Measurements from ENCODE around the gene SLC35F4. TPM values are rescaled to one million over a fixed set of nuclear protein-coding genes. Genes with fewer than 3 reads are reported as not detected.
"Not testable (repeated sequence)": the region's sequence is repeated elsewhere in the genome, so short reads cannot be mapped to it uniquely, and the experiment has no call there.

SLC35F4 gene
- total and polyA plus RNA-seq, 5 experiments from 2014 or later, result not detected

- POLR2A ChIA-PET, result no interaction called here
- H3K27me3 Mint-ChIP-seq, result peaks cover 11 to 47% (median 21%) of the 10 kb centered on the region in 5 donors
- DNase-seq (no peak), ATAC-seq (no peak)
- H3K36me3 Mint-ChIP-seq, result no peaks in the 10 kb centered on the region
- no peaks in the 10 kb centered on the region for H3K4me1 Mint-ChIP-seq
- H3K27ac Mint-ChIP-seq, result no peak overlapping the region
- peaks cover 0 to 3% (median 0%) of the 10 kb centered on the region in 9 donors for H3K9me3 Mint-ChIP-seq
- H3K4me3 Mint-ChIP-seq, result no peak overlapping the region
These were observed 5.0 kb upstream of the SLC35F4 start for GRCh38 chr14:57870686-57871457.

DNA sequence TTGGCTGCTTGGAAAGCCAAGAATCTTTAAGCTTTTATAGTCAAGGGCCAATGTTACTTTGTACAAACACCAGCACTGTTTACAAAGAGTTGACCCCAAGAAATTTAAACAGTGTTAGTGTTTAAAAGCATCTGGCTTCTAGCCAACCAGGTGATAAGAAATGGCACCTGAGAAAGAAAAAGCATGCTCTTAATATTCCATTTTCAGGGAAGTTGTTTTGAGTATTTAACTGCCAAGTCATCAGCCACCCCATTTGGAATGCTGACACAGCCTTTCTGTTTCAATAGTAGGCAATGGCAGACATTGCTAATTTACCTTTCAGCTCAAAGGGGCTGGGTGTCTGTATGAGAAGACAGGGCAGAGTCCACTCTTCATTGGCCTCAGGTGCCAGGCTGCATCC, 3.7 kb upstream of the SLC35F4 start:
- Mint-ChIP-seq H3K4me1 (no peaks in the 10 kb centered on the region), H3K27ac (no peak overlapping the region), H3K4me3 (no peak overlapping the region), H3K27me3 (peaks cover 12 to 47% (median 23%) of the 10 kb centered on the region in 5 donors), H3K36me3 (no peaks in the 10 kb centered on the region), H3K9me3 (peaks cover 0 to 3% (median 0%) of the 10 kb centered on the region in 9 donors)
- DNase-seq (no peak), ATAC-seq (no peak)
- POLR2A ChIA-PET, result no interaction called here

DNA sequence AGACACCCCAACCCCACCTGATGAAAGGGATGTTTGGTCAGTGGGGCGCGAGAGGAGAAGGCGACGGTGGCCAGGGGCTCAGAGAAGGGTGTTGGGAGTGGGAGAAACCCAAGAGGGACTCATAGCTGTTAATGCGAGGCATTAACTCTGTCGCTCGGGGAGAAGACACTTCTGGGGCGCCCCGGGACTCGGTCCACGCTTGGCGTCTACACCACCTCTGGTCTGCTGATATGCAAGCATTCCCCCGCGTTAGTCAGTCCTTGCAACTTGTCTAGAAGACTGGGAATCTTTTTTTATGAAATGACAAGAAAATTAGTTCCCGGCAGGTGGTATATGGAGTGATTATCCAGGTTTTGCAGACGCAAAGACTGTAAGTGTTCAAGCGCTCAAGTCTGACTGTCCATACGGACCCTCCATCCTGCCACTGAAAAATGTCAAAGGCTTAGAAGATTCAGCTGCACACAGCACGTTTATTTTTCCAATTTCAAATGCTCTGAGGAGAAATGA, 360 bp upstream of the SLC35F4 start:
- POLR2A ChIA-PET, result no interaction called here
- no peak overlapping the region for H3K4me3 Mint-ChIP-seq
- peaks cover 21 to 43% (median 32%) of the 10 kb centered on the region in 5 donors for H3K27me3 Mint-ChIP-seq
- peak overlapping the region in 1 of 10 donors; percentile 18 for H3K27ac Mint-ChIP-seq
- H3K9me3 Mint-ChIP-seq, result peaks cover 0 to 3% (median 0%) of the 10 kb centered on the region in 9 donors
- H3K4me1 Mint-ChIP-seq, result no peaks in the 10 kb centered on the region
- DNase-seq (no peak), ATAC-seq (no peak)
- no peaks in the 10 kb centered on the region for H3K36me3 Mint-ChIP-seq

GRCh38 chr14:57865066-57865402, 858 bp downstream of the SLC35F4 start:
- Mint-ChIP-seq H3K9me3 (peaks cover 0 to 3% (median 0%) of the 10 kb centered on the region in 9 donors), H3K4me1 (no peaks in the 10 kb centered on the region), H3K27ac (no peak overlapping the region), H3K4me3 (no peak overlapping the region), H3K27me3 (peaks cover 16 to 34% (median 30%) of the 10 kb centered on the region in 5 donors), H3K36me3 (no peaks in the 10 kb centered on the region)
- ATAC-seq (no peak), DNase-seq (no peak)
- POLR2A ChIA-PET, result no interaction called here

- Mint-ChIP-seq H3K27ac (no peak overlapping the region), H3K4me3 (no peak overlapping the region), H3K36me3 (no peaks in the 10 kb centered on the region), H3K9me3 (peaks cover 0 to 3% (median 0%) of the 10 kb centered on the region in 9 donors), H3K4me1 (no peaks in the 10 kb centered on the region), H3K27me3 (peaks cover 14 to 30% (median 30%) of the 10 kb centered on the region in 5 donors)
- POLR2A ChIA-PET, result no interaction called here
- ATAC-seq (no peak), DNase-seq (no peak)
These were observed 1.2 kb downstream of the SLC35F4 start for GRCh38 chr14:57864659-57865058.

DNA sequence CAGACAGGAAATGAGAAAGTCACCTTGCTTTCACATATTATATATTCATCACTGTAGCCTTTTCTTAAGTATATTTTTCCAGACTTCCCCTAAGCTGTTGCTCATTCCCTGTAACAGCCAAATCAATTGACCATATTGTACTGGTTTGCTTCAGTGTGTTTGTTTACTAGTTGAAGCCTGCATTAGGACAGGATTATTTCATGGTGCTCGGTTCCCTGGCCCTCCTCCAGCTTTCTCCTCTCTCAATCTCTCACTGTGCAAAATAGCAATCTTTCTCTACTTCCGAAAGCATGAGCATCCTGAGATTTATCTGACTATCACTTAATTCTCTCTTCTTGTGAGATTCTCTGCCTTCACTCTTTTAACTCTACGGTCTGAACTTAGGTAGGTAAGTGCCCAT, 2.4 kb downstream of the SLC35F4 start:
- no peak overlapping the region for H3K4me3 Mint-ChIP-seq
- no peaks in the 10 kb centered on the region for H3K36me3 Mint-ChIP-seq
- POLR2A ChIA-PET, result no interaction called here
- peaks cover 14 to 30% (median 28%) of the 10 kb centered on the region in 5 donors for H3K27me3 Mint-ChIP-seq
- ATAC-seq (no peak), DNase-seq (no peak)
- no peaks in the 10 kb centered on the region for H3K4me1 Mint-ChIP-seq
- peaks cover 0 to 3% (median 0%) of the 10 kb centered on the region in 9 donors for H3K9me3 Mint-ChIP-seq
- no peak overlapping the region for H3K27ac Mint-ChIP-seq

GRCh38 chr14:57855666-57856065, 10.2 kb downstream of the SLC35F4 start:
- H3K27ac Mint-ChIP-seq, ATAC-seq, H3K4me3 Mint-ChIP-seq, POLR2A ChIA-PET, H3K9me3 Mint-ChIP-seq, H3K36me3 Mint-ChIP-seq, H3K27me3 Mint-ChIP-seq, H3K4me1 Mint-ChIP-seq, DNase-seq: not testable (repeated sequence)

DNA sequence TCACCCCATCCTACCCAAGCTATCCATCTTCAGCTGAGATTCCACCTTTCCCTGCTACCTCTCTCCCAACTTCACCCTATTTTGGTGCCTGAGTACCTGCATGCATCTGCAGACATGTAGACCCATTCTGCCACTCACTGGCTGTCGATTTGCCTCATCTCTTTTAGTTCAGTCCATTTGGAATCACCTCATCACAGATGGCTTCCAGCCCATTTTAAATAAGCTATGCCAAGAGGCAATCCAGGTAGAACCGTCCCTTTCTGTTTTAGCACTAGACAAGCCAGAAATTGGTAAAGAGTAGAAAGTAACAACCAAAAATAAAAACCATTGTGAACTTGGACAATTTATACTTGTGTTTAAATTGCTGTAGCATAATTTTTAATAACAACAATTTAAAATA, 11.3 kb downstream of the SLC35F4 start:
- H3K27ac Mint-ChIP-seq, result no peak overlapping the region
- H3K4me1 Mint-ChIP-seq, result no peaks in the 10 kb centered on the region
- ATAC-seq, result no peak
- no peak overlapping the region for H3K4me3 Mint-ChIP-seq
- DNase-seq, result no peak
- H3K9me3 Mint-ChIP-seq, result peaks cover 0 to 4% (median 0%) of the 10 kb centered on the region in 9 donors
- no peaks in the 10 kb centered on the region for H3K36me3 Mint-ChIP-seq
- H3K27me3 Mint-ChIP-seq, result peaks cover 0 to 10% (median 6%) of the 10 kb centered on the region in 5 donors
- POLR2A ChIA-PET, result no interaction called here

DNA sequence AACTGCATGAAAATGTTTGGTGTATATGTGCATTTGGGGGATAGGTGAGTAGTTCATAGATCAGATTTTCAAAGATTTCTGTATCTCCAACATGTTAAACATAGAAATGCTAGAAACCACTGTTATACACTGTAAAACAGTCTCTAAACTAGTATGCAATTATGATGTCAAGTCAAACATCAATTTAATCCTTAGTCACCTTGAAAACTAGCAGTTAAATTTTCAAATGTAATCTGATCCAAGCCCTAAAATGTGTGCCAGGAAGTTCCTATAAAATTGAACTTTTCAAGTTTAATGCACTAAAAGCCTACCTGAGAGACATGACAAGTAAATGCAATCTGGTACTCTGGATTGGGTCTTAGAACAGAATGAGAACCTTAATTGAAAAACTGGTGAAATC, 14.5 kb downstream of the SLC35F4 start:
- no peaks in the 10 kb centered on the region for H3K36me3 Mint-ChIP-seq
- POLR2A ChIA-PET, result no interaction called here
- H3K27me3 Mint-ChIP-seq, result peaks cover 0 to 10% (median 6%) of the 10 kb centered on the region in 5 donors
- peaks cover 0 to 3% (median 0%) of the 10 kb centered on the region in 9 donors for H3K9me3 Mint-ChIP-seq
- no peaks in the 10 kb centered on the region for H3K4me1 Mint-ChIP-seq
- ATAC-seq (no peak), DNase-seq (no peak)
- H3K4me3 Mint-ChIP-seq, result no peak overlapping the region
- H3K27ac Mint-ChIP-seq, result no peak overlapping the region

GRCh38 chr14:57848786-57849185, 17.1 kb downstream of the SLC35F4 start:
- Mint-ChIP-seq H3K27ac (no peak overlapping the region), H3K9me3 (peaks cover 0 to 4% (median 0%) of the 10 kb centered on the region in 9 donors), H3K36me3 (no peaks in the 10 kb centered on the region), H3K27me3 (peaks cover 0 to 15% (median 9%) of the 10 kb centered on the region in 5 donors), H3K4me1 (no peaks in the 10 kb centered on the region), H3K4me3 (no peak overlapping the region)
- DNase-seq (no peak), ATAC-seq (no peak)
- POLR2A ChIA-PET, result no interaction called here

DNA sequence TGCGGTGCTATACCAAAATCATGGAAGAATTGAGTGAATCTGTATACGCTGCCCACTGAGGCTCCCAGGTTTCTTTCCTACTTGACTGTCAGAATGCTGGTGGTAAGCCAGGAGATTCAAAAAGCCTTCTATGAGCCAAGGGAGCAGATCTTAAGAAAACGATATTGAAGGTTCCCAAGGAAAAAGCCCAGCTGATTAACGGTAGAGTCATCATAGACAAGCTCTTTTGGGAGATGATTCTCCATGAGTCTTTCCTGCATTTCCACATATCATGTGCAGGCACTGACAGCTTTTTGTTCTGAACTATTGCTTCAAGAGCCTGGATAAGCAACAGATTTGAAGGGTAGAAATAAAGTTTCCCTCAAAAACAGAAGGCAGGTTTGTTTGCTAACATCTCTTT, 17.5 kb downstream of the SLC35F4 start:
- no peak for DNase-seq
- Mint-ChIP-seq H3K4me3 (no peak overlapping the region), H3K4me1 (no peaks in the 10 kb centered on the region), H3K27ac (no peak overlapping the region), H3K9me3 (peaks cover 0 to 4% (median 0%) of the 10 kb centered on the region in 9 donors), H3K27me3 (peaks cover 0 to 10% (median 8%) of the 10 kb centered on the region in 5 donors), H3K36me3 (no peaks in the 10 kb centered on the region)
- no peak for ATAC-seq
- POLR2A ChIA-PET, result no interaction called here

GRCh38 chr14:57847706-57848105, 18.2 kb downstream of the SLC35F4 start:
- no peak for ATAC-seq
- H3K27me3 Mint-ChIP-seq, result peaks cover 3 to 9% (median 6%) of the 10 kb centered on the region in 5 donors
- H3K4me1 Mint-ChIP-seq, result no peaks in the 10 kb centered on the region
- POLR2A ChIA-PET, result no interaction called here
- H3K27ac Mint-ChIP-seq, result peak overlapping the region in 1 of 10 donors; percentile 13
- H3K36me3 Mint-ChIP-seq, result no peaks in the 10 kb centered on the region
- no peak overlapping the region for H3K4me3 Mint-ChIP-seq
- DNase-seq, result no peak
- H3K9me3 Mint-ChIP-seq, result peaks cover 0 to 4% (median 0%) of the 10 kb centered on the region in 9 donors

DNA sequence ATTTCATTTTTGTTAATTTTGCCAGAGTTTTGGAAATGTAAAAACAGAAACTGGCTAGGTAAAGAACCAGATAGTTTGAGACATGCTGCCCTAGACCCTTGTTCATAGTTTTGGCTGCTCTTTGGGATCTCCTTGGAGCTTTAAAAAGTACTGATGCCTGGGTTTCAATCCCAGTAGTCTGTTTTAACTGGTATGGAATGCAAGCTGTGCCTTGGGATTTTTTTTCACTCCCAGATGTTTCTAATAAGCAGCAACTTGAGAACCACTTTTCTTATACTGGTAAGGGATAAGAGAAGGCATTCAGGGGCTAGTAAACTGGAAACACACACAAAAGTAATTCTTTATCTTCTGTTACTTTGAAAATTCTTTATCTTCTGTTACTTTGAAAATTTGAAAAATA, 18.8 kb downstream of the SLC35F4 start:
- H3K36me3 Mint-ChIP-seq, result no peaks in the 10 kb centered on the region
- no peaks in the 10 kb centered on the region for H3K4me1 Mint-ChIP-seq
- POLR2A ChIA-PET, result no interaction called here
- H3K27ac Mint-ChIP-seq, result no peak overlapping the region
- ATAC-seq (no peak), DNase-seq (no peak)
- H3K9me3 Mint-ChIP-seq, result peaks cover 0 to 4% (median 0%) of the 10 kb centered on the region in 9 donors
- no peak overlapping the region for H3K4me3 Mint-ChIP-seq
- peaks cover 3 to 9% (median 7%) of the 10 kb centered on the region in 5 donors for H3K27me3 Mint-ChIP-seq

DNA sequence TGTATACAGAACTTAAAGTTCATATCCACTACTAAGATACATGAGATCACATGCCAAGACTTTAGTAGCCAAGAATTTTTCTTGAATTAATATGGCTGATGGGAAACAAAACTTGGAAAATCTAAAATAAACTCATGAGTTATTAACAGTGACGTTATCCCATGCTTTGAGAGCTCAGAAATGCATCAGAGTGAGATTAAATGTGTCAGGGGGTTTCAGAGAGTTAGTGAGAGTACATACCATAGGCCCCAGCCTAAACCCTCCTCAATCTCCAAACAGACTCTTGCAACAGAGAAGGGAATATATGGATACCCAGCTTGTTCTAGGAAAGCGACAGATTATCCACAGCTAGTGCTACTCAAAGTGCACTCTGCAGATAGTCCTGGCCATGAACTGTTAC, 19.3 kb downstream of the SLC35F4 start:
- no peak overlapping the region for H3K27ac Mint-ChIP-seq
- POLR2A ChIA-PET, result no interaction called here
- no peak for ATAC-seq

More for the DNA sequence above, 19.3 kb downstream of the SLC35F4 start:
- H3K27me3 Mint-ChIP-seq, result peaks cover 3 to 9% (median 5%) of the 10 kb centered on the region in 5 donors
- H3K36me3 Mint-ChIP-seq, result no peaks in the 10 kb centered on the region
- no peaks in the 10 kb centered on the region for H3K4me1 Mint-ChIP-seq
- DNase-seq, result no peak
- no peak overlapping the region for H3K4me3 Mint-ChIP-seq
- peaks cover 0 to 4% (median 0%) of the 10 kb centered on the region in 9 donors for H3K9me3 Mint-ChIP-seq
